Endothelial cell of umbilical vein (primary cell): Measurements from ENCODE around the gene DAB2IP. TPM values are rescaled to one million over a fixed set of nuclear protein-coding genes. Genes with fewer than 3 reads are reported as not detected.

ENCODE experiments used
- BruUV-seq: library from RNA; stranded (reverse); fragments of 400-500 nt; replicated peaks from 2 replicates; lab custom pipeline; 2021; lab: Mats Ljungman, UMichigan
- CTCF ChIA-PET: fragments of 300-600, 350-600 bp; sonication (Branson Sonifier 250); formaldehyde crosslinking; loops from one replicate; lab custom pipeline; 2021; ENCODE audit warnings: antibody characterized with exemption, inconsistent platforms; lab: Charles Lee
- POLR2A ChIA-PET: fragments of 300-600, 350-600 bp; sonication (Branson Sonifier 250); formaldehyde crosslinking; loops from one replicate; lab custom pipeline; 2021; ENCODE audit warnings: antibody characterized with exemption, inconsistent platforms; lab: Charles Lee
- DNase-seq: peaks from one replicate; pipeline ENCODE4 v3.0.0-alpha.2; 2011; ENCODE audit warnings: low read depth, low spot score
- FAIRE-seq: peaks from 2 replicates; lab custom pipeline; 2011; peaks lifted over from hg19 to GRCh38; lab: Jason Lieb, UNC
- H2AFZ ChIP-seq: 2 replicates; pipeline ENCODE4 v1.6.0; 2012; ENCODE audit warnings: low read depth, low read length, control low read depth, inconsistent platforms
- H3K27ac ChIP-seq: 2 replicates; pipeline ENCODE4 v1.5.1; 2011; ENCODE audit warnings: low read depth, mild to moderate bottlenecking, control low read depth, low read length, moderate library complexity; ENCODE audit not compliant: insufficient read depth
- H3K27me3 ChIP-seq, 2 experiments: 2 replicates each; pipeline versions ENCODE4 v1.6.0 to v1.6.1; 2011; ENCODE audit warnings: low read length in 2 of 2, mixed read lengths in 1 of 2; ENCODE audit not compliant: control insufficient read depth in 2 of 2, insufficient read depth in 2 of 2
- H3K36me3 ChIP-seq, 2 experiments: 2 replicates in 1 of 2; 3 replicates in 1 of 2; pipeline ENCODE4 v1.5.1; 2011; ENCODE audit warnings: low read length in 2 of 2, mild to moderate bottlenecking in 1 of 2, moderate library complexity in 1 of 2; ENCODE audit not compliant: control insufficient read depth in 2 of 2, insufficient read depth in 2 of 2; ENCODE audit errors: extremely low read depth in 1 of 2
- H3K4me1 ChIP-seq: 3 replicates; pipeline ENCODE4 v1.5.1; 2011; ENCODE audit warnings: mild to moderate bottlenecking, low read length; ENCODE audit not compliant: control insufficient read depth, insufficient read depth; ENCODE audit errors: extremely low read depth
- H3K4me2 ChIP-seq: 2 replicates; pipeline ENCODE4 v1.6.1; 2011; ENCODE audit warnings: low read length, control low read depth, mixed read lengths; ENCODE audit not compliant: insufficient read depth
- H3K4me3 ChIP-seq, 3 experiments: fragments of 200-600 bp in 1 of 3; sonication (generic), shearing (Covaris generic) in 1 of 3; replicated peaks in 1 of 3; 2 replicates each; pipeline ENCODE4 v1.5.1; 2011 to 2016; ENCODE audit warnings: control low read depth in 3 of 3, low read length in 3 of 3, mild to moderate bottlenecking in 2 of 3, inconsistent platforms in 1 of 3, low read depth in 1 of 3, moderate library complexity in 1 of 3; ENCODE audit not compliant: insufficient read depth in 1 of 3
- H3K79me2 ChIP-seq: 2 replicates; pipeline ENCODE4 v1.6.0; 2012; ENCODE audit warnings: low read length, inconsistent platforms; ENCODE audit not compliant: control insufficient read depth, insufficient read depth
- H3K9ac ChIP-seq: replicated peaks from 2 replicates; pipeline ENCODE3; 2011; ENCODE audit warnings: low read length, control low read depth; ENCODE audit not compliant: insufficient read depth; ENCODE audit errors: extremely low read depth
- H3K9me1 ChIP-seq: replicated peaks from 3 replicates; pipeline ENCODE4 v1.6.0; 2011; ENCODE audit warnings: mild to moderate bottlenecking, low read length; ENCODE audit not compliant: control insufficient read depth, insufficient read depth; ENCODE audit errors: extremely low read depth
- H3K9me3 ChIP-seq: replicated peaks from 2 replicates; pipeline ENCODE4 v1.5.1; 2012; ENCODE audit warnings: low read length, inconsistent platforms; ENCODE audit not compliant: control insufficient read depth, insufficient read depth
- H4K20me1 ChIP-seq: replicated peaks from 2 replicates; pipeline ENCODE3; 2011; ENCODE audit warnings: mild to moderate bottlenecking, low read length; ENCODE audit not compliant: control insufficient read depth, insufficient read depth; ENCODE audit errors: extremely low read depth
- CTCF ChIP-seq, 2 donors: IDR thresholded peaks; 1 replicate in 1 of 2; 2 replicates in 1 of 2; pipeline ENCODE4 v1.5.1; 2011; ENCODE audit warnings: low read length in 2 of 2, mild to moderate bottlenecking in 2 of 2, moderate library complexity in 2 of 2, control low read depth in 1 of 2, inconsistent platforms in 1 of 2, low read depth in 1 of 2; ENCODE audit not compliant: insufficient read depth in 1 of 2; ENCODE audit errors: extremely low read depth in 1 of 2
- EZH2 ChIP-seq: IDR thresholded peaks from 2 replicates; pipeline ENCODE4 v1.6.1; 2012; ENCODE audit warnings: borderline replicate concordance, low read depth, mild to moderate bottlenecking, moderate library complexity, low read length, inconsistent platforms; ENCODE audit not compliant: severe bottlenecking
- FOS ChIP-seq: IDR thresholded peaks from 2 replicates; pipeline ENCODE4 v1.6.1; 2011; ENCODE audit warnings: mild to moderate bottlenecking, low read length, moderate library complexity, borderline replicate concordance; ENCODE audit not compliant: insufficient read depth
- GATA2 ChIP-seq: IDR thresholded peaks from 2 replicates; pipeline ENCODE4 v1.7.0; 2011; ENCODE audit warnings: low read depth, mild to moderate bottlenecking, moderate library complexity, mixed read lengths, low read length; ENCODE audit not compliant: insufficient read length, insufficient read depth
- JUN ChIP-seq: IDR thresholded peaks from 2 replicates; pipeline ENCODE4 v1.6.1; 2011; ENCODE audit warnings: borderline replicate concordance, low read depth; ENCODE audit not compliant: insufficient read length, insufficient read depth
- MAX ChIP-seq: IDR thresholded peaks from 2 replicates; pipeline ENCODE4 v1.6.1; 2011; ENCODE audit not compliant: insufficient read depth, insufficient read length
- MYC ChIP-seq: IDR thresholded peaks from one replicate; pipeline ENCODE4 v1.6.1; 2011; ENCODE audit warnings: mild to moderate bottlenecking, low read depth, low read length
- POLR2A ChIP-seq: IDR thresholded peaks from 2 replicates; pipeline ENCODE4 v1.6.1; 2012; ENCODE audit warnings: low read depth, mild to moderate bottlenecking, control low read depth, low read length
- POLR2AphosphoS5 ChIP-seq: IDR thresholded peaks from 2 replicates; pipeline ENCODE4 v1.6.1; 2012; ENCODE audit warnings: low read depth, mild to moderate bottlenecking, control low read depth, low read length, moderate library complexity; ENCODE audit not compliant: insufficient read depth
- dilution Hi-C: fragments of 300-500 bp; cut with MboI; formaldehyde crosslinking; loops from one replicate; pipeline ENCODE4 v1.15.0; 2019; ENCODE audit warnings: low sequenced_read_pairs; ENCODE audit not compliant: extremely low pct_ligation_motif_present
- intact Hi-C: fragments of 100-400 bp; cut with micrococcal nuclease; formaldehyde crosslinking; loops from one replicate; pipeline ENCODE4 v1.10.0; 2022
- polyA plus RNA-seq, 4 experiments: library from polyadenylated mRNA; depleted of rRNA in 3 of 4; stranded (reverse) in 3 of 4; unstranded in 1 of 4; fragments of >200 nt; gene quantifications; 2 replicates each; pipeline versions ENCODE4 v1.2.1 to v1.2.3, GENCODE V29; 2011 to 2012; ENCODE audit warnings: missing spikeins in 1 of 4
- total RNA-seq: library from RNA; stranded (reverse); gene quantifications from 2 replicates; pipeline ENCODE4 v1.2.3, GENCODE V29; 2021

DAB2IP gene
- total and polyA plus RNA-seq, 2 donors (not counting 3 experiments of a cell fraction or from before 2014, with no cell fraction given): 29.2 to 53.6 TPM

- H3K27me3 ChIP-seq: no peaks in the 10 kb centered on the region
- no peak overlapping the region for H3K4me2 ChIP-seq
- FAIRE-seq: no peak
- no peak for DNase-seq
- no peak for TF ChIP-seq POLR2AphosphoS5
- TF ChIP-seq GATA2: no peak
- TF ChIP-seq CTCF (IDR thresholded peaks at IDR 0.05; ENCODE audit: extremely low read depth in 1 of 2, insufficient read depth in 1 of 2, low read depth in 1 of 2, low read length in 2 of 2): no peak
- TF ChIP-seq MAX: no peak
- TF ChIP-seq EZH2: no peak
- TF ChIP-seq JUN: no peak
- no peak for TF ChIP-seq FOS
- no peak for TF ChIP-seq POLR2A
- TF ChIP-seq MYC: no peak
- BruUV-seq: no TSS peak
- CTCF ChIA-PET: interaction anchor here (0.7 to 1.9 kb wide), 5 partner anchors 20 to 382 kb away, joined by 3 to 4 read pairs (median 3); no protein-coding TSS in a partner anchor
- H3K79me2 ChIP-seq: no peaks in the 10 kb centered on the region
- no peak overlapping the region for H3K4me3 ChIP-seq
- H3K9ac ChIP-seq: no peak overlapping the region
- intact Hi-C loops (no loop called here), dilution Hi-C loops (no loop called here)
- no peak overlapping the region for H2AFZ ChIP-seq
- H3K4me1 ChIP-seq: no peaks in the 10 kb centered on the region
- no peaks in the 10 kb centered on the region for H3K9me3 ChIP-seq
- no peak overlapping the region for H3K27ac ChIP-seq
- H3K36me3 ChIP-seq: no peaks in the 10 kb centered on the region
- no peaks in the 10 kb centered on the region for H4K20me1 ChIP-seq
- POLR2A ChIA-PET: no interaction called here
- no peaks in the 10 kb centered on the region for H3K9me1 ChIP-seq
These were observed 171.0 kb downstream of the DAB2IP start for GRCh38 chr9:121822093-121823085.
